Loucy (cell line): ENCODE data around the gene NELFA.

Experiments used
- EZH2phosphoT487 ChIP-seq: fragments of 200-600 bp; IDR thresholded peaks from 2 replicates; pipeline ENCODE4 v1.6.1; 2018; ENCODE audit warnings: antibody characterized with exemption, mild to moderate bottlenecking, moderate library complexity, borderline replicate concordance
- TF ChIP-seq, protein P1 (sequence below): fragments of 200-600 bp; sonication (generic); conservative IDR thresholded peaks from 2 replicates; pipeline ENCODE4 v1.5.1; 2014; ENCODE audit warnings: mild to moderate bottlenecking, antibody characterized with exemption, low read length

- TF ChIP-seq, protein P1, sequence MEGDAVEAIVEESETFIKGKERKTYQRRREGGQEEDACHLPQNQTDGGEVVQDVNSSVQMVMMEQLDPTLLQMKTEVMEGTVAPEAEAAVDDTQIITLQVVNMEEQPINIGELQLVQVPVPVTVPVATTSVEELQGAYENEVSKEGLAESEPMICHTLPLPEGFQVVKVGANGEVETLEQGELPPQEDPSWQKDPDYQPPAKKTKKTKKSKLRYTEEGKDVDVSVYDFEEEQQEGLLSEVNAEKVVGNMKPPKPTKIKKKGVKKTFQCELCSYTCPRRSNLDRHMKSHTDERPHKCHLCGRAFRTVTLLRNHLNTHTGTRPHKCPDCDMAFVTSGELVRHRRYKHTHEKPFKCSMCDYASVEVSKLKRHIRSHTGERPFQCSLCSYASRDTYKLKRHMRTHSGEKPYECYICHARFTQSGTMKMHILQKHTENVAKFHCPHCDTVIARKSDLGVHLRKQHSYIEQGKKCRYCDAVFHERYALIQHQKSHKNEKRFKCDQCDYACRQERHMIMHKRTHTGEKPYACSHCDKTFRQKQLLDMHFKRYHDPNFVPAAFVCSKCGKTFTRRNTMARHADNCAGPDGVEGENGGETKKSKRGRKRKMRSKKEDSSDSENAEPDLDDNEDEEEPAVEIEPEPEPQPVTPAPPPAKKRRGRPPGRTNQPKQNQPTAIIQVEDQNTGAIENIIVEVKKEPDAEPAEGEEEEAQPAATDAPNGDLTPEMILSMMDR = no peak
- TF ChIP-seq EZH2phosphoT487 = no peak
Observed at GRCh38 chr4:1952719-1953118, 56.1 kb downstream of the NELFA start.
